HepG2 (cell line): Measurements from ENCODE around the gene VCL. TPM values are rescaled to one million over a fixed set of nuclear protein-coding genes. Genes with fewer than 3 reads are reported as not detected.

Experiments
- ATAC-seq: fragments of 200-7000 bp; cut with Tn5 transposase; 3 replicates; pipeline ENCODE4 v1.9.1; 2020; ENCODE audit warnings: mild to moderate bottlenecking, moderate library complexity
- BruUV-seq: library from RNA; stranded (reverse); fragments of 400-500 nt; replicated peaks from 2 replicates; lab custom pipeline; 2021; lab: Mats Ljungman, UMichigan
- CTCF ChIA-PET: fragments of 300-600 bp; formaldehyde crosslinking; extraction: SDS; loops from one replicate; lab custom pipeline; 2021; ENCODE audit warnings: low total read pairs, inconsistent platforms, low intra/inter-chr PET ratio; lab: Yijun Ruan, JAX
- POLR2A ChIA-PET: fragments of 350-600 bp; sonication (Branson Sonifier 250); formaldehyde crosslinking; loops from one replicate; lab custom pipeline; 2020; ENCODE audit warnings: antibody characterized with exemption, inconsistent platforms; lab: Yijun Ruan, JAX
- DNase-seq: peaks from one replicate; pipeline ENCODE4 v3.0.0-alpha.2; 2015; ENCODE audit warnings: low spot score
- FAIRE-seq: peaks from 3 replicates; lab custom pipeline; 2011; peaks lifted over from hg19 to GRCh38; lab: Jason Lieb, UNC
- H2AFZ ChIP-seq: one replicate; pipeline ENCODE4 v1.6.1; 2011; ENCODE audit warnings: low read length, inconsistent platforms
- H3K27ac ChIP-seq: fragments of 300-600 bp; 3 replicates; pipeline ENCODE4 v1.8.0; 2011; ENCODE audit warnings: mixed run types, mild to moderate bottlenecking, mixed read lengths, low read length, inconsistent platforms; ENCODE audit not compliant: insufficient read depth; ENCODE audit errors: extremely low read length
- H3K27me3 ChIP-seq, 2 experiments: fragments of 200-600 bp in 1 of 2; 2 replicates in 1 of 2; 3 replicates in 1 of 2; pipeline versions ENCODE4 v1.6.0 to v1.8.0; 2011; ENCODE audit warnings: low read length in 2 of 2, mild to moderate bottlenecking in 2 of 2, moderate library complexity in 2 of 2, inconsistent platforms in 1 of 2; ENCODE audit not compliant: insufficient read depth in 2 of 2, control insufficient read depth in 1 of 2
- H3K36me3 ChIP-seq, 2 experiments: fragments of 200-600 bp in 1 of 2; replicated peaks in 1 of 2; 2 replicates in 1 of 2; 3 replicates in 1 of 2; pipeline versions ENCODE4 v1.5.1 to v1.8.0; 2011; ENCODE audit warnings: low read length in 2 of 2, inconsistent platforms in 1 of 2; ENCODE audit not compliant: insufficient read depth in 2 of 2, control insufficient read depth in 1 of 2
- H3K4me1 ChIP-seq: 2 replicates; pipeline ENCODE4 v1.5.1; 2012; ENCODE audit warnings: low read length, inconsistent platforms; ENCODE audit not compliant: insufficient read depth
- H3K4me2 ChIP-seq: 2 replicates; pipeline ENCODE4 v1.6.0; 2011; ENCODE audit warnings: low read depth, low read length, inconsistent platforms
- H3K4me3 ChIP-seq, 3 experiments: fragments of 200-600 bp in 1 of 3; sonication (generic), shearing (Covaris generic) in 1 of 3; replicated peaks in 1 of 3; 2 replicates each; pipeline ENCODE4 v1.5.1; 2011 to 2016; ENCODE audit warnings: low read length in 3 of 3, inconsistent platforms in 2 of 3, low read depth in 2 of 3, mild to moderate bottlenecking in 2 of 3, control low read depth in 1 of 3, mixed read lengths in 1 of 3; ENCODE audit not compliant: insufficient read depth in 1 of 3
- H3K79me2 ChIP-seq: one replicate; pipeline ENCODE4 v1.6.1; 2011; ENCODE audit warnings: low read length, inconsistent platforms; ENCODE audit not compliant: insufficient read depth
- H3K9ac ChIP-seq: 2 replicates; pipeline ENCODE4 v1.6.0; 2011; ENCODE audit warnings: mild to moderate bottlenecking, low read depth, low read length, inconsistent platforms; ENCODE audit not compliant: insufficient read depth
- H3K9me3 ChIP-seq: 2 replicates; pipeline ENCODE4 v1.5.1; 2012; ENCODE audit warnings: mild to moderate bottlenecking, low read length
- H4K20me1 ChIP-seq: 2 replicates; pipeline ENCODE4 v1.6.0; 2011; ENCODE audit warnings: inconsistent platforms, mild to moderate bottlenecking, low read length, moderate library complexity; ENCODE audit not compliant: insufficient read depth
- ATF7 ChIP-seq, 2 experiments: fragments of 450-650 bp in 1 of 2; sonication (generic) in 1 of 2; formaldehyde crosslinking in 1 of 2; IDR thresholded peaks; 2 replicates each; pipeline versions ENCODE4 v1.4.0 to v1.6.1; 2016 to 2020; ENCODE audit warnings: antibody characterized with exemption in 1 of 2, mild to moderate bottlenecking in 1 of 2, missing genetic modification reagents in 1 of 2
- REPIN1 ChIP-seq: sonication (generic); formaldehyde crosslinking; IDR thresholded peaks from 2 replicates; pipeline ENCODE4 v1.8.0; 2022; ENCODE audit warnings: missing genetic modification reagents, low read depth, mild to moderate bottlenecking, borderline replicate concordance
- TOE1 ChIP-seq: sonication (generic); formaldehyde crosslinking; IDR thresholded peaks from 2 replicates; pipeline ENCODE4 v1.4.0; 2020; ENCODE audit warnings: mild to moderate bottlenecking, missing genetic modification reagents
- ZNF556 ChIP-seq: sonication (generic); formaldehyde crosslinking; IDR thresholded peaks from 2 replicates; pipeline ENCODE4 v1.4.0; 2020; ENCODE audit warnings: mild to moderate bottlenecking, missing genetic modification reagents, borderline replicate concordance
- ZNF781 ChIP-seq: sonication (generic); formaldehyde crosslinking; IDR thresholded peaks from 2 replicates; pipeline ENCODE4 v1.5.1; 2020; ENCODE audit warnings: borderline replicate concordance, mild to moderate bottlenecking, missing genetic modification reagents; ENCODE audit errors: not compliant biosample characterization
- ZSCAN25 ChIP-seq: sonication (generic); formaldehyde crosslinking; IDR thresholded peaks from 2 replicates; pipeline ENCODE4 v1.8.0; 2022; ENCODE audit warnings: mild to moderate bottlenecking, missing genetic modification reagents
- WGBS: methylation state at CpG from one replicate; pipeline ENCODE4 v1.1.6; 2017; ENCODE audit warnings: low lambda C conversion rate; 5-methylcytosine and 5-hydroxymethylcytosine counted together
- in situ Hi-C: cut with HindIII; loops from 2 replicates; pipeline ENCODE4 v1.10.0; 2017; ENCODE audit warnings: low pct_unique_long_range_greater_than_20kb; ENCODE audit not compliant: extremely low pct_ligation_motif_present
- intact Hi-C: fragments of 100-400 bp; cut with micrococcal nuclease; formaldehyde crosslinking; loops from one replicate; pipeline ENCODE4 v1.10.0; 2022; ENCODE audit not compliant: unreplicated experiment
- polyA plus RNA-seq, 8 experiments: library from polyadenylated mRNA; depleted of rRNA in 3 of 8; stranded (reverse) in 7 of 8; unstranded in 1 of 8; fragments of >200 nt; fragmentation: Illumina TruSeq in 4 of 8; extraction: Trizol in 4 of 8; gene quantifications; 2 replicates each; pipeline versions ENCODE4 v1.2.1 to v1.2.3, GENCODE V29; 2011 to 2016; ENCODE audit warnings: low read depth in 4 of 8, missing spikeins in 1 of 8, mixed read lengths in 1 of 8; ENCODE audit not compliant: insufficient read depth in 1 of 8
- total RNA-seq, 5 experiments: library from RNA; depleted of rRNA; stranded (reverse); fragments of >200 nt; fragmentation: Illumina TruSeq; extraction: Trizol; gene quantifications; 2 replicates each; pipeline ENCODE4 v1.2.3, GENCODE V29; 2016; ENCODE audit warnings: low read depth in 1 of 5
- TF ChIP-seq, protein P1 (sequence below): sonication (generic); formaldehyde crosslinking; IDR thresholded peaks from 2 replicates; pipeline ENCODE4 v1.4.0; 2020; ENCODE audit warnings: missing genetic modification reagents, borderline replicate concordance
- TF ChIP-seq, protein P2 (sequence below): sonication (generic); formaldehyde crosslinking; conservative IDR thresholded peaks from 2 replicates; pipeline ENCODE4 v1.4.0; 2020; ENCODE audit warnings: missing genetic modification reagents

The VCL gene
- total and polyA plus RNA-seq, 2 of the 13 experiments (the other 11 are each of a cell fraction or from before 2014, with no cell fraction given), result 17.3 to 26.9 TPM

- Histone ChIP-seq H3K4me1 (no peaks in the 10 kb centered on the region), H3K27ac (no peak overlapping the region), H3K27me3 (no peaks in the 10 kb centered on the region), H2AFZ (no peak overlapping the region), H3K36me3 (peaks cover 6 to 22% of the 10 kb centered on the region in 2 experiments), H3K79me2 (no peaks in the 10 kb centered on the region), H3K4me3 (no peak overlapping the region), H3K9ac (no peak overlapping the region), H3K9me3 (no peaks in the 10 kb centered on the region), H3K4me2 (no peak overlapping the region), H4K20me1 (no peaks in the 10 kb centered on the region)
- DNase-seq (no peak), ATAC-seq (no peak), FAIRE-seq (no peak)
- CTCF ChIA-PET, result no interaction called here
- TF ChIP-seq, protein P1, sequence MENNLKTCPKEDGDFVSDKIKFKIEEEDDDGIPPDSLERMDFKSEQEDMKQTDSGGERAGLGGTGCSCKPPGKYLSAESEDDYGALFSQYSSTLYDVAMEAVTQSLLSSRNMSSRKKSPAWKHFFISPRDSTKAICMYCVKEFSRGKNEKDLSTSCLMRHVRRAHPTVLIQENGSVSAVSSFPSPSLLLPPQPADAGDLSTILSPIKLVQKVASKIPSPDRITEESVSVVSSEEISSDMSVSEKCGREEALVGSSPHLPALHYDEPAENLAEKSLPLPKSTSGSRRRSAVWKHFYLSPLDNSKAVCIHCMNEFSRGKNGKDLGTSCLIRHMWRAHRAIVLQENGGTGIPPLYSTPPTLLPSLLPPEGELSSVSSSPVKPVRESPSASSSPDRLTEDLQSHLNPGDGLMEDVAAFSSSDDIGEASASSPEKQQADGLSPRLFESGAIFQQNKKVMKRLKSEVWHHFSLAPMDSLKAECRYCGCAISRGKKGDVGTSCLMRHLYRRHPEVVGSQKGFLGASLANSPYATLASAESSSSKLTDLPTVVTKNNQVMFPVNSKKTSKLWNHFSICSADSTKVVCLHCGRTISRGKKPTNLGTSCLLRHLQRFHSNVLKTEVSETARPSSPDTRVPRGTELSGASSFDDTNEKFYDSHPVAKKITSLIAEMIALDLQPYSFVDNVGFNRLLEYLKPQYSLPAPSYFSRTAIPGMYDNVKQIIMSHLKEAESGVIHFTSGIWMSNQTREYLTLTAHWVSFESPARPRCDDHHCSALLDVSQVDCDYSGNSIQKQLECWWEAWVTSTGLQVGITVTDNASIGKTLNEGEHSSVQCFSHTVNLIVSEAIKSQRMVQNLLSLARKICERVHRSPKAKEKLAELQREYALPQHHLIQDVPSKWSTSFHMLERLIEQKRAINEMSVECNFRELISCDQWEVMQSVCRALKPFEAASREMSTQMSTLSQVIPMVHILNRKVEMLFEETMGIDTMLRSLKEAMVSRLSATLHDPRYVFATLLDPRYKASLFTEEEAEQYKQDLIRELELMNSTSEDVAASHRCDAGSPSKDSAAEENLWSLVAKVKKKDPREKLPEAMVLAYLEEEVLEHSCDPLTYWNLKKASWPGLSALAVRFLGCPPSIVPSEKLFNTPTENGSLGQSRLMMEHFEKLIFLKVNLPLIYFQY (CRISPR knock-in tag), result no peak
- peak; percentile 66 for TF ChIP-seq ATF7 (IDR thresholded peaks at IDR 0.05)
- no peak for TF ChIP-seq ATF7 (CRISPR knock-in tag; IDR thresholded peaks at IDR 0.05)
- intact Hi-C loops, result no loop called here
- POLR2A ChIA-PET, result no interaction called here
- no TSS peak for BruUV-seq
- in situ Hi-C loops, result no loop called here
Observed at GRCh38 chr10:74071157-74071556, 73.2 kb downstream of the VCL start.

DNA sequence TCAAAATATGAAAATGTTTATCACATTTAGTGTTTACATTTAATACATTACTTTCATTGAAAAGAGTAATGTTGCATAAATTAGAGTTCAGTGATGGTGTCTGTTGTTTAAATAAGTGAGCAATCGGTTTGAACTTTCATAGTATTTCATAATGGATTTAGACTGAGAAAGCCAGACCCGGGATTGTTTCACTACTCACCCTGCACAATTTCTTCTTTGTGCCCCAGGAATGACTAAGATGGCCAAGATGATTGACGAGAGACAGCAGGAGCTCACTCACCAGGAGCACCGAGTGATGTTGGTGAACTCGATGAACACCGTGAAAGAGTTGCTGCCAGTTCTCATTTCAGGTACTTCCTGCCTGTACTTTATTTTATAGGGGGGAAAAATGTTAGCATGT lies 74.6 kb downstream of the VCL start:
- BruUV-seq, result no TSS peak
- no peak for ATAC-seq
- FAIRE-seq, result no peak
- H3K4me3 ChIP-seq, result no peak overlapping the region
- H3K79me2 ChIP-seq, result no peaks in the 10 kb centered on the region
- POLR2A ChIA-PET, result no interaction called here
- no peaks in the 10 kb centered on the region for H3K9me3 ChIP-seq
- TF ChIP-seq ZNF556 (CRISPR knock-in tag) (no peak), TOE1 (CRISPR knock-in tag) (no peak), ZNF781 (no peak), REPIN1 (no peak), ZSCAN25 (CRISPR knock-in tag) (no peak)
- TF ChIP-seq, protein P2, sequence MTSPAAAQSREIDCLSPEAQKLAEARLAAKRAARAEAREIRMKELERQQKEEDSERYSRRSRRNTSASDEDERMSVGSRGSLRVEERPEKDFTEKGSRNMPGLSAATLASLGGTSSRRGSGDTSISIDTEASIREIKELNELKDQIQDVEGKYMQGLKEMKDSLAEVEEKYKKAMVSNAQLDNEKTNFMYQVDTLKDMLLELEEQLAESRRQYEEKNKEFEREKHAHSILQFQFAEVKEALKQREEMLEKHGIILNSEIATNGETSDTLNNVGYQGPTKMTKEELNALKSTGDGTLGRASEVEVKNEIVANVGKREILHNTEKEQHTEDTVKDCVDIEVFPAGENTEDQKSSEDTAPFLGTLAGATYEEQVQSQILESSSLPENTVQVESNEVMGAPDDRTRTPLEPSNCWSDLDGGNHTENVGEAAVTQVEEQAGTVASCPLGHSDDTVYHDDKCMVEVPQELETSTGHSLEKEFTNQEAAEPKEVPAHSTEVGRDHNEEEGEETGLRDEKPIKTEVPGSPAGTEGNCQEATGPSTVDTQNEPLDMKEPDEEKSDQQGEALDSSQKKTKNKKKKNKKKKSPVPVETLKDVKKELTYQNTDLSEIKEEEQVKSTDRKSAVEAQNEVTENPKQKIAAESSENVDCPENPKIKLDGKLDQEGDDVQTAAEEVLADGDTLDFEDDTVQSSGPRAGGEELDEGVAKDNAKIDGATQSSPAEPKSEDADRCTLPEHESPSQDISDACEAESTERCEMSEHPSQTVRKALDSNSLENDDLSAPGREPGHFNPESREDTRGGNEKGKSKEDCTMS (CRISPR knock-in tag), result no peak
- WGBS, result 94% methylated on average over 6 of the region's 6 CpGs
- H4K20me1 ChIP-seq, result no peaks in the 10 kb centered on the region
- no peak overlapping the region for H3K9ac ChIP-seq
- DNase-seq, result no peak
- H3K4me1 ChIP-seq, result no peaks in the 10 kb centered on the region
- no peaks in the 10 kb centered on the region for H3K27me3 ChIP-seq
- no peak overlapping the region for H3K27ac ChIP-seq
- no peak overlapping the region for H2AFZ ChIP-seq
- H3K36me3 ChIP-seq, result peaks cover 6 to 22% of the 10 kb centered on the region in 2 experiments
- in situ Hi-C loops (no loop called here), intact Hi-C loops (no loop called here)
- H3K4me2 ChIP-seq, result no peak overlapping the region
- CTCF ChIA-PET, result no interaction called here
